GM19099 (cell line): Measurements from ENCODE around the gene ASZ1.

Experiments used
- POLR2A ChIP-seq: IDR thresholded peaks from 3 replicates; pipeline ENCODE4 v1.6.1; 2011; ENCODE audit warnings: low read depth; ENCODE audit not compliant: insufficient read length; ENCODE audit errors: extremely low read depth

ASZ1 gene

GRCh38 chr7:117411539-117411938 lies 15.8 kb downstream of the ASZ1 start:
- no peak for TF ChIP-seq POLR2A

- TF ChIP-seq POLR2A: no peak
These were observed 18.5 kb downstream of the ASZ1 start for GRCh38 chr7:117408831-117409230.

- no peak for TF ChIP-seq POLR2A
These were observed 21.8 kb downstream of the ASZ1 start for GRCh38 chr7:117405519-117405918.

GRCh38 chr7:117403737-117404136 lies 23.6 kb downstream of the ASZ1 start:
- no peak for TF ChIP-seq POLR2A

GRCh38 chr7:117402109-117402508 lies 25.2 kb downstream of the ASZ1 start:
- TF ChIP-seq POLR2A: no peak

- no peak for TF ChIP-seq POLR2A
These were observed 25.8 kb downstream of the ASZ1 start for GRCh38 chr7:117401293-117402002.

GRCh38 chr7:117399820-117400422 lies 27.4 kb downstream of the ASZ1 start:
- TF ChIP-seq POLR2A: no peak

- TF ChIP-seq POLR2A: no peak
These were observed 31.6 kb downstream of the ASZ1 start for GRCh38 chr7:117395743-117396142.

GRCh38 chr7:117393781-117394180 lies 33.5 kb downstream of the ASZ1 start:
- no peak for TF ChIP-seq POLR2A

- TF ChIP-seq POLR2A: no peak
These were observed 37.4 kb downstream of the ASZ1 start for GRCh38 chr7:117389871-117390270.

GRCh38 chr7:117386110-117386706 lies 41.1 kb downstream of the ASZ1 start:
- no peak for TF ChIP-seq POLR2A

GRCh38 chr7:117385363-117386109 lies 41.8 kb downstream of the ASZ1 start:
- no peak for TF ChIP-seq POLR2A

- TF ChIP-seq POLR2A: no peak
These were observed 42.5 kb downstream of the ASZ1 start for GRCh38 chr7:117384688-117385362.

- no peak for TF ChIP-seq POLR2A
These were observed 43.7 kb downstream of the ASZ1 start for GRCh38 chr7:117383483-117384189.
